GM21737 (cell line): ENCODE data around the gene TMPRSS7.

ENCODE experiments used
- ATAC-seq: cut with Tn5 transposase; IDR thresholded peaks from one replicate; pipeline ENCODE4 v1.9.1; 2021; ENCODE audit warnings: mild to moderate bottlenecking, moderate library complexity; ENCODE audit not compliant: unreplicated experiment

The TMPRSS7 gene

GRCh38 chr3:112127522-112128494, 93.3 kb downstream of the TMPRSS7 start:
- no peak for ATAC-seq

DNA sequence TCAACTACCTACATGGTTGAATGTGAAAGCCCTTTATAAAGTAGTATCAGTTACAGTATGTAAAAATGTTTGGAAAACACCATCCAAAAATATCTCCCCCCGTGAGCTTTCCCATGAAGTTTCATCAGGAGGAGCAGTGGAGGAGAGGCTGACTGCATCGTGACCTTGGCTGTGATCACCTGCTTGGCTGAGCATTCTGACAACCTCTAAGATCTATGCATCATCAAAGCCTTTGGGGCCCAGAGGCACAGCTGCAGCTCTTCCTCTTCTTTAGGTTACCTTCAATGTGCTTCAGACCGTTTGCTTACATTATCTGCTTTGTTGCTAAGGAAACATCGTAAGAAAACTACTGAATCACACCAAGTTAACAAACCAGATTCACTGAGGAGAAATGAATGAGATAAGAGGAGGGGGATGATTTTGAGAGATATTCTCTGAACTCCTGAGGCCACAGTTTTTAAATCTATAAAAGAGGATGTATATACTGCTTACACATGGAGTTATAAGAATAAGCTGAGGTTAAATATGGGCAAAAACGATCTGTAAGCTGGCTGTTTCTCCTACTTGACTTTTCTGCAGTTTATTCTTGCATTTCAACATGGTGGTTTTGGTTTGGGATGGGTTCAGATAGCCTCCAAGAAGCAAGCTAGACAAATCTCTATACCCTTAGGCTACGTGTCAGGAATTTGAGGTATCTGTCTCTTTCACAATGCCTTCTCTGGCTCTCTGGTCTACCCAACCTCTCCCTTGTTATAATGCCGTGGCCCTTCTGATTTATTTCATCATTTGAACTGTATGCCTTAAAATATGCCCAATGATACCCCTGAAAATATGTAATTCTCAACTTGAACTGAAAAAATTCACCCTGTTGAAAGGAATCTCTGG, 94.5 kb downstream of the TMPRSS7 start:
- ATAC-seq = peak; percentile 40

- ATAC-seq = no peak
Measured at GRCh38 chr3:112129925-112130637, 95.5 kb downstream of the TMPRSS7 start.

DNA sequence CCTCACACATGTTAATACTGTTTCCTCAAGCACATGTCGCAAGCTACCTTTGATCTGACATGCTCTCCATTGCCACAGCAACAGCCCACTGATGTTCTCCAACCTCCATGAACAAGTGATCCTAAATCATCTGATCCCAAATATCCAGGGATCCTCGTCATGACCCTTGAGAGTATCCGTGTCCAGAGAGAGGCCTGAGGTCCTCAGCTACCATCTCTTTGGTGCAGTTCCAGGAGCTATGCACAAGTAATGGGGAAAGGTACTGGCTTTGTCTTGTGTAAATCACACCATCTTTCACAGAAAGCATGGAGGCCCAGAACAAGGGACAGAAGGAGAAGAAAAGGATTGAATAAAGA, 96.1 kb downstream of the TMPRSS7 start:
- ATAC-seq = no peak
